ENCODE results near the gene FAM217A.

FAM217A gene

GRCh38 chr6:4039348-4039747 lies 39.6 kb downstream of the FAM217A start:
- no peak for DNase-seq (ENCODE audit: low spot score)
- TF ChIP-seq CTCF (IDR thresholded peaks at IDR 0.05), result no peak
- Histone ChIP-seq H3K27ac (no peak overlapping the region), H3K4me3 (no peak overlapping the region)

GRCh38 chr6:4036581-4036980 lies 42.4 kb downstream of the FAM217A start:
- Histone ChIP-seq H3K4me3 (no peak overlapping the region), H3K27ac (no peak overlapping the region)
- DNase-seq (ENCODE audit: low spot score), result no peak
- TF ChIP-seq CTCF (IDR thresholded peaks at IDR 0.05), result no peak

- Histone ChIP-seq H3K4me3 (no peak overlapping the region), H3K27ac (no peak overlapping the region)
- TF ChIP-seq CTCF (IDR thresholded peaks at IDR 0.05), result no peak
- DNase-seq (ENCODE audit: low spot score), result no peak
Measured at GRCh38 chr6:4032475-4032874, 46.5 kb downstream of the FAM217A start.

- Histone ChIP-seq H3K27ac (no peak overlapping the region), H3K4me3 (no peak overlapping the region)
- no peak for TF ChIP-seq CTCF (IDR thresholded peaks at IDR 0.05)
- no peak for DNase-seq (ENCODE audit: low spot score)
Measured at GRCh38 chr6:4031442-4031841, 47.5 kb downstream of the FAM217A start.

GRCh38 chr6:4030669-4031068 lies 48.3 kb downstream of the FAM217A start:
- no peak for DNase-seq (ENCODE audit: low spot score)
- Histone ChIP-seq H3K4me3 (no peak overlapping the region), H3K27ac (no peak overlapping the region)
- TF ChIP-seq CTCF (IDR thresholded peaks at IDR 0.05), result no peak

- TF ChIP-seq CTCF (IDR thresholded peaks at IDR 0.05), result no peak
- DNase-seq (ENCODE audit: low spot score), result no peak
- no peak overlapping the region for H3K4me3 ChIP-seq
- H3K27ac ChIP-seq, result no peak overlapping the region
Measured at GRCh38 chr6:4029687-4030086, 49.2 kb downstream of the FAM217A start.

GRCh38 chr6:4028051-4028450 lies 50.9 kb downstream of the FAM217A start:
- no peak for DNase-seq (ENCODE audit: low spot score)
- no peak overlapping the region for H3K27ac ChIP-seq
- TF ChIP-seq CTCF (IDR thresholded peaks at IDR 0.05), result no peak
- no peak overlapping the region for H3K4me3 ChIP-seq

Data from coronary artery (tissue), 2 donors.